ENCODE measurements around the gene PTPRC.

PTPRC gene

DNA sequence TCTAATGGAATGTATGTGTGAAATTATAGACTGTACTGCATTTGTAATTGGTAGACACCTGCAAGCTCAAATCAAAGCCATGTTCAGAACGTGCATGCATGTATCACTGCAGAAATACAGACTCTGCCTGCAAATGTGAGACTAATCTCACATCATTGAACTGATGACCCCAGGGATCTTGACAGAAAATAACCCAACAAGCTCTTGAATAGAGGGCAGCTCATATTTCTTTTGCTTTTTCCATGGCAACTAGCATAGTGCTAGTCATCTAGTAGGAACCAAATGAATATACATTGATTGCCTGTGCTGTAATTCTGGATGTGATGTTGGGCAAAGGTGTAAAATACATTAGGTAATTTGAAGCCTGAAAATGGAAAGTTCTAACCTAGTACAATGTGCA is 62.4 kb downstream of the PTPRC start:
- DNase-seq (ENCODE audit: low read depth in 3 of 3) = no peak

- no peak for DNase-seq (ENCODE audit: low read depth in 3 of 3)
Measured at GRCh38 chr1:198701766-198702539, 63.1 kb downstream of the PTPRC start.

- no peak for DNase-seq (ENCODE audit: low read depth in 3 of 3)
Measured at GRCh38 chr1:198708761-198709525, 70.1 kb downstream of the PTPRC start.

DNA sequence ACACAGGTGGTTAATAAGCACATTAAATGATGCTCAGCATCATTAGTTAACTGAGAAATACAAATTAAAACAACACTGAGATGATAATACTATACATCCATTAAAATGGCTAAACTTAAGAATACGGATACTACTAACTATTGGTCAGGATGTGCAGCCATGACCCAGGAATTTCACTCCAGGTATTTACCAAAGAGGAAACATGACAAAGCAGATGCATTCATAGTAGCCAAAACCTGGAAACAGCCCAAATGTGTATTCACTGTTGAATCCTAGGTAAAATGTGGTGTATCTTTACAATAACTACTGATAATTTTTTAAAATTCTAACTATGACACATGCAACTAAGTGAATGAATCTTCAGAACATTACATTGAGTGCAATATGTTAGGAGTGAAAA is 73.0 kb downstream of the PTPRC start:
- no peak for DNase-seq (ENCODE audit: low read depth in 3 of 3)

GRCh38 chr1:198713081-198713480 is 74.2 kb downstream of the PTPRC start:
- no peak for DNase-seq (ENCODE audit: low read depth in 3 of 3)

GRCh38 chr1:198714271-198714670 is 75.4 kb downstream of the PTPRC start:
- no peak for DNase-seq (ENCODE audit: low read depth in 3 of 3)

- DNase-seq (ENCODE audit: low read depth in 3 of 3) = no peak
Measured at GRCh38 chr1:198716051-198716450, 77.2 kb downstream of the PTPRC start.

- no peak for DNase-seq (ENCODE audit: low read depth in 3 of 3)
Measured at GRCh38 chr1:198717510-198717909, 78.7 kb downstream of the PTPRC start.

DNA sequence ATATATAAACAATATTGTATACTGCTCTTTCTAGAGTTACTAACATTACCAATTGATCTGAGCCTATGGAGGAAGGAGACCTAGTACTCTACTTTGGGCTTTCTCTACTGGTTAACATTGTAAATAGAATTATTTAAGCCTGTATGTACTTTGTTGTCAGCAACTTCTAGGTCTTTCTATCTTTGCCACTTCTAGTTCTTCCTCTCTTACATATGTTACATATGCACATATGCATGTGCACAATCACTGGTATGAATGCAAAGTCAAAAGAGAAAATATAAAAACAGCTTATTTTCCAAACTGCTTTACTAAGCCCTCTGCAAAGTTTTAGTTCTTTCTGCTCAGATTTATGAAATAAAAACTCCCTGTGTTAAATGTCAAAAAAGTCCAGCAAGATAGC is 84.3 kb downstream of the PTPRC start:
- DNase-seq (ENCODE audit: low read depth in 3 of 3) = no peak

DNA sequence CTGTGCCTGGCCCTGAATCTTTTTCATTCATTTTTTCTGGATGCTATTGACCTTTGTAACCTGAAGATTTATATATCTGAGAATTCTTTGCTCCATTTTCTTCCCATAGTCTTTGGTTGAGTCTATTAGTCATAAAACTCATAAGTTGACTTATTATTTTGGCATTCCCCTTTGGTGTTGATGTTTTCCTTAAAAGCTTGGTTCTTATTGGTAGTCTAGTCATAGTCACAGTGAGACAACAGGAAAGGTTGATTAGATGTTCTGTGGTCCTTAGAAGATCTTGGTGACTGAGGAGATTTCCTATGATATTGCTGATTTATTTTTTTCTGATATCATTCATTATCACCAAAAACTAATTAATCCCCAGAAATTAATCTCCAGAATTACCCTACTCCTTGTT is 86.2 kb downstream of the PTPRC start:
- DNase-seq (ENCODE audit: low read depth in 3 of 3) = no peak

DNA sequence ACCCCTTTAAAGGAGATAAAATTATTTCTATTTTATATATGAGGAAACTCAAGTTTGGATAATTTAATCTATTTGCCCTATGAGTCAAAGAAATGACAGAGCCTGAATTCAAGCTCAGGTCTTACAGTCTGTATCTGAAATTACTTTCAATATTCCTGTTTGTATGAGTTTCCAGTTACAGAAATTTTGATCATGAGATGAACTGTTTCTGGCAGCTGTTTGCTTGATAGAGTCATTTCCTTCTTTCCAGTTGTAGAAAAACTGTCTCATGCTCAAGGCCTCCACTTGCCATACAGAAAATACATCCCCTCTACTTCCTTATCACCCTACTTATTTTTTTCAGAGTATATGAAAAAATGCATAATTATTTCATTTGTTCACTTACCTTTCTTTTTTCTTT is 87.6 kb downstream of the PTPRC start:
- DNase-seq (ENCODE audit: low read depth in 3 of 3) = no peak

GRCh38 chr1:198729195-198729863 is 90.5 kb downstream of the PTPRC start:
- no peak for DNase-seq (ENCODE audit: low read depth in 3 of 3)

GRCh38 chr1:198730952-198731351 is 92.1 kb downstream of the PTPRC start:
- no peak for DNase-seq (ENCODE audit: low read depth in 3 of 3)

DNA sequence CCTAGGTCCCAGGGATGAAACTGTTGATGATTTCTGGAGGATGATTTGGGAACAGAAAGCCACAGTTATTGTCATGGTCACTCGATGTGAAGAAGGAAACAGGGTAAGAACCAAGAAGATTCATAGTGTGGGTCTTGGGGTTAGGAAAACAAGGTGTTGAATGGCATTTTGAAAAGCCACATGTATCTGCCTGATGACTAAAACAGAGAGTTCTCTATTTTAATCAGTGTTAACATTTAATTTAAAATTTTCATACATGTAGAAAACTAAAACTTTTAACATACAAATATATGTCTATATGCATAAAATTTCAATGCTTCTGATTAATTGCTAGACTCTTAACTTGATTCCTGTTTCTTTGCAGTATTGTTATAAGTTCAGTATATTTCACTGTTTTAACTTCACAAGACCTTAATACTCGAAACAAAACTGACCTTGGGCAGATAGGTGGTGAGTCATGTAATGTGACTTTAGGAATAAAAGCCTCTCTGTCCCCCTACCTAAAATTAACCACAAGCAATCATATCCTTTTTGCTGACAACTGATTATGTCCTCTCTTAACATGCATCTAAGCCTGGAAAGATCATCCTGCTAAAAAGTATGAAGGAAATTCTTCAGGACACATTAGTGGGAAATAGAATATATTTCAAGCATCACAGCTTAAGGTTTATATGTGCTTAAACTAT is 95.6 kb downstream of the PTPRC start:
- DNase-seq (ENCODE audit: low read depth in 3 of 3) = no peak

- no peak for DNase-seq (ENCODE audit: low read depth in 3 of 3)
Measured at GRCh38 chr1:198741744-198742143, 102.9 kb downstream of the PTPRC start.

DNA sequence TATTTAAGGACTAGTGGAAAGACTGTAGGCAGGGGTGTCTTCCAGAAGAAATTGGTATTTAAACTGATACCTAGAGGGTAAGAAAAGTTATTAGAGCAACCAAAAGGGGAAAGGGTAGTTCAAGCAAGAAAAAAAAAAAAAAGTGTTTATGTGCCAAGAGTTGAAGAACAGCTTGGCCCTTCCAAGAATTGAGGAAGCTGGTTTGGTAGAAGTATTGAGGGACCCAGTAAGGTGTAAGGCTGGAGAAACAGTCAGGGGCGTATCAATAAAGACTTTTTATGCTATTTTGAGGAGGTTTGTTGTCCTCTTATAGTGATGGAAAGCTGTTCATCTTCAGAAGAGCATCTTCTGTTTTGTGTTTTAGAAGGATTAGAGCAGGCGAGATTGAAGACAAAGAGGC is 108.3 kb downstream of the PTPRC start:
- DNase-seq (ENCODE audit: low read depth in 3 of 3) = no peak

- no peak for DNase-seq (ENCODE audit: low read depth in 3 of 3)
Measured at GRCh38 chr1:198749279-198749678, 110.4 kb downstream of the PTPRC start.

GRCh38 chr1:198750081-198750480 is 111.2 kb downstream of the PTPRC start:
- DNase-seq (ENCODE audit: low read depth in 3 of 3) = no peak

GRCh38 chr1:198751741-198752140 is 112.9 kb downstream of the PTPRC start:
- no peak for DNase-seq (ENCODE audit: low read depth in 3 of 3)

- DNase-seq (ENCODE audit: low read depth in 3 of 3) = no peak
Measured at GRCh38 chr1:198754670-198755069, 115.8 kb downstream of the PTPRC start.

- DNase-seq (ENCODE audit: low read depth in 3 of 3) = no peak
Measured at GRCh38 chr1:198755715-198756114, 116.9 kb downstream of the PTPRC start.

DNA sequence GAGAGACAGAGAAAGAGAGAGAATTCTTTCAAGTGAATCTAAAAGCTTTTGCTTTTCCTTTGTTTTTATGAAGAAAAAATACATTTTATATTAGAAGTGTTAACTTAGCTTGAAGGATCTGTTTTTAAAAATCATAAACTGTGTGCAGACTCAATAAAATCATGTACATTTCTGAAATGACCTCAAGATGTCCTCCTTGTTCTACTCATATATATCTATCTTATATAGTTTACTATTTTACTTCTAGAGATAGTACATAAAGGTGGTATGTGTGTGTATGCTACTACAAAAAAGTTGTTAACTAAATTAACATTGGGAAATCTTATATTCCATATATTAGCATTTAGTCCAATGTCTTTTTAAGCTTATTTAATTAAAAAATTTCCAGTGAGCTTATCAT is 117.6 kb downstream of the PTPRC start:
- DNase-seq (ENCODE audit: low read depth in 3 of 3) = no peak
